8988T (cell line): ENCODE results near the gene CHD1.
"Not testable (repeated sequence)": the region's sequence is repeated elsewhere in the genome, so short reads cannot be mapped to it uniquely, and the experiment has no call there.

Experiments used
- DNase-seq: peaks from one replicate; pipeline ENCODE4 v3.0.0; 2011

The CHD1 gene

GRCh38 chr5:98928873-98929709 lies at the start of gene CHD1:
TSS of gene CHD1 (minus strand) at chr5:98929007. CDS start at chr5:98926386, 2,621 bp downstream.
- peak; percentile 67 for DNase-seq

- DNase-seq, result no peak
Observed at GRCh38 chr5:98978528-98978927, 49.7 kb upstream of the CHD1 start.

- DNase-seq, result no peak
Observed at GRCh38 chr5:98977723-98978122, 48.9 kb upstream of the CHD1 start.

- no peak for DNase-seq
Observed at GRCh38 chr5:98975682-98976407, 47.0 kb upstream of the CHD1 start.

GRCh38 chr5:98975223-98975622 lies 46.4 kb upstream of the CHD1 start:
- no peak for DNase-seq

GRCh38 chr5:98969400-98969799 lies 40.6 kb upstream of the CHD1 start:
- DNase-seq, result no peak

GRCh38 chr5:98968056-98968564 lies 39.3 kb upstream of the CHD1 start:
- no peak for DNase-seq

- DNase-seq, result no peak
Observed at GRCh38 chr5:98965226-98965625, 36.4 kb upstream of the CHD1 start.

- DNase-seq, result no peak
Observed at GRCh38 chr5:98964621-98965020, 35.8 kb upstream of the CHD1 start.

GRCh38 chr5:98963019-98963418 lies 34.2 kb upstream of the CHD1 start:
- no peak for DNase-seq

GRCh38 chr5:98962587-98962986 lies 33.8 kb upstream of the CHD1 start:
- DNase-seq, result no peak

- no peak for DNase-seq
Observed at GRCh38 chr5:98961665-98962344, 33.0 kb upstream of the CHD1 start.

GRCh38 chr5:98957307-98957706 lies 28.5 kb upstream of the CHD1 start:
- DNase-seq, result no peak

GRCh38 chr5:98955888-98956287 lies 27.1 kb upstream of the CHD1 start:
- DNase-seq, result not testable (repeated sequence)

- DNase-seq, result not testable (repeated sequence)
Observed at GRCh38 chr5:98955471-98955870, 26.7 kb upstream of the CHD1 start.

- no peak for DNase-seq
Observed at GRCh38 chr5:98954392-98955028, 25.7 kb upstream of the CHD1 start.

- DNase-seq, result no peak
Observed at GRCh38 chr5:98942847-98943246, 14.0 kb upstream of the CHD1 start.

- DNase-seq, result no peak
Observed at GRCh38 chr5:98941131-98941883, 12.5 kb upstream of the CHD1 start.

- DNase-seq, result no peak
Observed at GRCh38 chr5:98940581-98940980, 11.8 kb upstream of the CHD1 start.

- DNase-seq, result no peak
Observed at GRCh38 chr5:98938464-98938863, 9.7 kb upstream of the CHD1 start.

GRCh38 chr5:98936948-98937715 lies 8.3 kb upstream of the CHD1 start:
- no peak for DNase-seq
